H1 (cell line): Measurements from ENCODE around the gene LIPF. TPM values are rescaled to one million over a fixed set of nuclear protein-coding genes. Genes with fewer than 3 reads are reported as not detected.

Experiments used
- CEBPB ChIP-seq: IDR thresholded peaks from 2 replicates; pipeline ENCODE4 v1.6.1; 2012; ENCODE audit warnings: low read depth, low read length
- CHD2 ChIP-seq: IDR thresholded peaks from 2 replicates; pipeline ENCODE4 v1.6.1; 2012; ENCODE audit warnings: low read length, improper control_type of control experiment
- CHD7 ChIP-seq: fragments of 300-600 bp; sonication (generic); IDR thresholded peaks from 2 replicates; pipeline ENCODE4 v1.7.1; 2012; ENCODE audit warnings: low read length, moderate library complexity, mild to moderate bottlenecking, inconsistent platforms; ENCODE audit not compliant: insufficient replicate concordance
- CTCF ChIP-seq, 3 experiments: IDR thresholded peaks; 1 replicate in 2 of 3; 2 replicates in 1 of 3; pipeline versions ENCODE4 v1.5.1 to v1.6.1; 2011; ENCODE audit warnings: low read length in 3 of 3, mild to moderate bottlenecking in 3 of 3, inconsistent platforms in 2 of 3, low read depth in 1 of 3, moderate library complexity in 1 of 3; ENCODE audit not compliant: insufficient read depth in 1 of 3; ENCODE audit errors: control extremely low read depth in 1 of 3
- EGR1 ChIP-seq: IDR thresholded peaks from 2 replicates; pipeline ENCODE4 v1.6.1; 2011; ENCODE audit warnings: low read depth, low read length, borderline replicate concordance
- EP300 ChIP-seq, 2 experiments: IDR thresholded peaks; 1 replicate in 1 of 2; 2 replicates in 1 of 2; pipeline ENCODE4 v1.6.1; 2011 to 2012; ENCODE audit warnings: low read depth in 2 of 2, low read length in 2 of 2, mild to moderate bottlenecking in 2 of 2, borderline replicate concordance in 1 of 2, inconsistent platforms in 1 of 2, moderate library complexity in 1 of 2
- polyA plus RNA-seq, 7 experiments: library from polyadenylated mRNA; depleted of rRNA in 3 of 7; stranded (reverse) in 5 of 7; unstranded in 2 of 7; fragments of >200 nt in 5 of 7; fragments of 200-250 nt in 2 of 7; gene quantifications; 1 replicate in 5 of 7; 2 replicates in 1 of 7; 4 replicates in 1 of 7; pipeline versions ENCODE4 v1.2.1 to v1.2.3, GENCODE V29; 2011 to 2013; ENCODE audit warnings: missing spikeins in 2 of 7, mixed read lengths in 2 of 7
- total RNA-seq: library from RNA; stranded (reverse); fragmentation: NEBNext Ultra II Directional; extraction: Animal tissue kit (Norgen Biotek cat#: 25700); gene quantifications from 2 replicates; pipeline ENCODE4 v1.2.1, GENCODE V29; 2021

Gene LIPF
- total and polyA plus RNA-seq, 2 of the 8 experiments (the other 6 are each of a cell fraction or from before 2014, with no cell fraction given), result not detected

GRCh38 chr10:88640186-88640585, 24.1 kb upstream of the LIPF start (continued):
- TF ChIP-seq CHD7, result no peak
- no peak for TF ChIP-seq CTCF (IDR thresholded peaks at IDR 0.05; ENCODE audit: control extremely low read depth in 1 of 3, insufficient read depth in 1 of 3, low read depth in 1 of 3, low read length in 3 of 3)
- no peak for TF ChIP-seq EGR1
- TF ChIP-seq CEBPB, result no peak
- no peak for TF ChIP-seq EP300 (IDR thresholded peaks at IDR 0.05; ENCODE audit: borderline replicate concordance in 1 of 2, low read depth in 2 of 2, low read length in 2 of 2)
- no peak for TF ChIP-seq CHD2
